ENCODE data around the gene TMEM121. TPM values are rescaled to one million over a fixed set of nuclear protein-coding genes. Genes with fewer than 3 reads are reported as not detected.

The TMEM121 gene
- total and polyA plus RNA-seq, 4 donors, result 0.33 to 1.5 (median 0.37) TPM; not detected in 1

DNA sequence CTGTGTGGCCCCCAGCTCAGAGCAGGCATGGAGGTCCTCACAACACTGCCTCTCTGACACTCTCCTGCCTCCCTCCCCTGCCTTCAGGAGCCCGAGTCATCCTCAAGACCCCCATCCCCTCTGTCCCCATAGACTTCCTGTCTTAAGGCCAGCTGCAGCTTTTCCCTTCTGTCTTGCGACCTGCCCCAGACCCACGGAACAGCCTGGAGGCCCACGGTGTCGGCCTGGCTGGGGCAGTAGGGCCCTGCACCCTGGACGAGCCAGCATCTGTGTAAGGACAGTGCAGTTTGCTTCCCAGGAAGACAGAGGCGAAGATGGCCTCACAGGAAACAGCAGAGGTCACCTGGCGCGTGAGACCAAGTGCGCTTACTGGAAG lies 25.7 kb upstream of the TMEM121 start:
- Histone ChIP-seq H3K27me3 (ENCODE audit: control insufficient read depth in 4 of 4, insufficient read depth in 4 of 4, low read length in 3 of 4) (no peaks in the 10 kb centered on the region), H3K9me3 (ENCODE audit: control insufficient read depth in 4 of 4, low read length in 3 of 4) (no peaks in the 10 kb centered on the region), H3K36me3 (ENCODE audit: control insufficient read depth in 4 of 4, insufficient read depth in 3 of 4, low read depth in 1 of 4, low read length in 3 of 4) (no peaks in the 10 kb centered on the region), H3K4me1 (ENCODE audit: control insufficient read depth in 4 of 4, insufficient read depth in 4 of 4, low read length in 3 of 4) (peaks cover 10 to 33% (median 21%) of the 10 kb centered on the region in 4 donors), H3K9ac (ENCODE audit: low read depth in 1 of 2, low read length in 2 of 2) (no peak overlapping the region), H3K27ac (ENCODE audit: low read depth in 1 of 2, low read length in 2 of 2) (no peak overlapping the region), H3K4me3 (ENCODE audit: low read depth in 1 of 3, low read length in 3 of 3) (no peak overlapping the region)
- DNase-seq (ENCODE audit: low spot score), result no peak
- TF ChIP-seq, protein P1, sequence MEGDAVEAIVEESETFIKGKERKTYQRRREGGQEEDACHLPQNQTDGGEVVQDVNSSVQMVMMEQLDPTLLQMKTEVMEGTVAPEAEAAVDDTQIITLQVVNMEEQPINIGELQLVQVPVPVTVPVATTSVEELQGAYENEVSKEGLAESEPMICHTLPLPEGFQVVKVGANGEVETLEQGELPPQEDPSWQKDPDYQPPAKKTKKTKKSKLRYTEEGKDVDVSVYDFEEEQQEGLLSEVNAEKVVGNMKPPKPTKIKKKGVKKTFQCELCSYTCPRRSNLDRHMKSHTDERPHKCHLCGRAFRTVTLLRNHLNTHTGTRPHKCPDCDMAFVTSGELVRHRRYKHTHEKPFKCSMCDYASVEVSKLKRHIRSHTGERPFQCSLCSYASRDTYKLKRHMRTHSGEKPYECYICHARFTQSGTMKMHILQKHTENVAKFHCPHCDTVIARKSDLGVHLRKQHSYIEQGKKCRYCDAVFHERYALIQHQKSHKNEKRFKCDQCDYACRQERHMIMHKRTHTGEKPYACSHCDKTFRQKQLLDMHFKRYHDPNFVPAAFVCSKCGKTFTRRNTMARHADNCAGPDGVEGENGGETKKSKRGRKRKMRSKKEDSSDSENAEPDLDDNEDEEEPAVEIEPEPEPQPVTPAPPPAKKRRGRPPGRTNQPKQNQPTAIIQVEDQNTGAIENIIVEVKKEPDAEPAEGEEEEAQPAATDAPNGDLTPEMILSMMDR (IDR thresholded peaks at IDR 0.05; ENCODE audit: low read depth, low read length, missing input control), result no peak
- no peak for TF ChIP-seq EGR1 (IDR thresholded peaks at IDR 0.05; ENCODE audit: low read depth in 2 of 2)
- no peak for TF ChIP-seq FOXA1 (IDR thresholded peaks at IDR 0.05)
- TF ChIP-seq YY1 (IDR thresholded peaks at IDR 0.05), result no peak
- WGBS, result 76% methylated on average over 10 of the region's 10 CpGs

DNA sequence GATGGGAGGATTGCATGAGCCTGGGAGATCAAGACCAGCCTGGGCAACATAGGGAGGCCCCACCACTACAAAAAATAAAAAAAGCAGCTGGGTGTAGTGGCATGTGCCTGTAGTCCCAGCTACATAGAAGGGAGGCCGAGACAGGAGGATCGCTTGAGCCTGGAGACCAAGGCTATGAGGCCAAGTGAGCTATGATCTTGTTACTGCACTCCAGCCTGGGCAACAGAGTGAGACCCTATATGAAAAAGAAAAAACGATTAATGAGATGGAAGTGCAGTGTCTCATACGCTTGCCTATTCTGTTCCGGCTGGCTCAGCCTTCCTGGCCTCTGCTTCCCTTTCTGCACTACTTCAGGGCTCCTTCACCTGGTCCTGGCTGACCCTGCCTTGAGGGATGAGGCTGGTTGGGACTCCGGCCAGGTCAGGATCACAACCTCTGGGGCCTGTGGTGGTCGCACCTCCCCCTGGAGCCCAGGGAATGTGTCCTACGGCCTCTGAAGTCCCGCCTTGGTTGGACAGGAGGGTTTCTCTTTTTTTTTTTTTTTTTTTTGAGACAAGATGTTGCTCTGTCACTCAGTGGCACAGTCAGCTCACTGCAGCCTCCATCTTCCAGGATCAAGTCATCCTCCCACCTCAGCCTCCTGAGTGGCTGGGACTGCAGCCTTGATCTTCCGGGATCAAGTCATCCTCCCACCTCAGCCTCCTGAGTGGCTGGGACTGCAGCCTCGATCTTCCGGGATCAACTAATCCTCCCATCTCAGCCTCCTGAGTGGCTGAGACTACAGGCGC lies 24.7 kb upstream of the TMEM121 start:
- WGBS, result 89% methylated on average over 13 of the region's 13 CpGs
- Histone ChIP-seq H3K4me1 (ENCODE audit: control insufficient read depth in 4 of 4, insufficient read depth in 4 of 4, low read length in 3 of 4) (peaks cover 6 to 25% (median 16%) of the 10 kb centered on the region in 4 donors), H3K36me3 (ENCODE audit: control insufficient read depth in 4 of 4, insufficient read depth in 3 of 4, low read depth in 1 of 4, low read length in 3 of 4) (no peaks in the 10 kb centered on the region), H3K27ac (ENCODE audit: low read depth in 1 of 2, low read length in 2 of 2) (no peak overlapping the region), H3K27me3 (ENCODE audit: control insufficient read depth in 4 of 4, insufficient read depth in 4 of 4, low read length in 3 of 4) (no peaks in the 10 kb centered on the region), H3K9ac (ENCODE audit: low read depth in 1 of 2, low read length in 2 of 2) (no peak overlapping the region), H3K4me3 (ENCODE audit: low read depth in 1 of 3, low read length in 3 of 3) (no peak overlapping the region), H3K9me3 (ENCODE audit: control insufficient read depth in 4 of 4, low read length in 3 of 4) (no peaks in the 10 kb centered on the region)
- TF ChIP-seq JUND (IDR thresholded peaks at IDR 0.05) (no peak), TAF1 (conservative IDR thresholded peaks at IDR 0.05) (no peak), HNF4G (IDR thresholded peaks at IDR 0.05) (no peak), NR2F2 (IDR thresholded peaks at IDR 0.05) (no peak), FOXA2 (IDR thresholded peaks at IDR 0.05) (no peak), SP1 (IDR thresholded peaks at IDR 0.05) (no peak), GABPA (IDR thresholded peaks at IDR 0.05 in 1 of 2, conservative IDR thresholded peaks at IDR 0.05 in 1 of 2) (no peak), EGR1 (IDR thresholded peaks at IDR 0.05; ENCODE audit: low read depth in 2 of 2) (no peak), FOXA1 (IDR thresholded peaks at IDR 0.05) (no peak), RAD21 (IDR thresholded peaks at IDR 0.05) (no peak), HNF4A (conservative IDR thresholded peaks at IDR 0.05) (no peak), RXRA (IDR thresholded peaks at IDR 0.05) (no peak), YY1 (IDR thresholded peaks at IDR 0.05) (no peak)
- TF ChIP-seq, protein P2, sequence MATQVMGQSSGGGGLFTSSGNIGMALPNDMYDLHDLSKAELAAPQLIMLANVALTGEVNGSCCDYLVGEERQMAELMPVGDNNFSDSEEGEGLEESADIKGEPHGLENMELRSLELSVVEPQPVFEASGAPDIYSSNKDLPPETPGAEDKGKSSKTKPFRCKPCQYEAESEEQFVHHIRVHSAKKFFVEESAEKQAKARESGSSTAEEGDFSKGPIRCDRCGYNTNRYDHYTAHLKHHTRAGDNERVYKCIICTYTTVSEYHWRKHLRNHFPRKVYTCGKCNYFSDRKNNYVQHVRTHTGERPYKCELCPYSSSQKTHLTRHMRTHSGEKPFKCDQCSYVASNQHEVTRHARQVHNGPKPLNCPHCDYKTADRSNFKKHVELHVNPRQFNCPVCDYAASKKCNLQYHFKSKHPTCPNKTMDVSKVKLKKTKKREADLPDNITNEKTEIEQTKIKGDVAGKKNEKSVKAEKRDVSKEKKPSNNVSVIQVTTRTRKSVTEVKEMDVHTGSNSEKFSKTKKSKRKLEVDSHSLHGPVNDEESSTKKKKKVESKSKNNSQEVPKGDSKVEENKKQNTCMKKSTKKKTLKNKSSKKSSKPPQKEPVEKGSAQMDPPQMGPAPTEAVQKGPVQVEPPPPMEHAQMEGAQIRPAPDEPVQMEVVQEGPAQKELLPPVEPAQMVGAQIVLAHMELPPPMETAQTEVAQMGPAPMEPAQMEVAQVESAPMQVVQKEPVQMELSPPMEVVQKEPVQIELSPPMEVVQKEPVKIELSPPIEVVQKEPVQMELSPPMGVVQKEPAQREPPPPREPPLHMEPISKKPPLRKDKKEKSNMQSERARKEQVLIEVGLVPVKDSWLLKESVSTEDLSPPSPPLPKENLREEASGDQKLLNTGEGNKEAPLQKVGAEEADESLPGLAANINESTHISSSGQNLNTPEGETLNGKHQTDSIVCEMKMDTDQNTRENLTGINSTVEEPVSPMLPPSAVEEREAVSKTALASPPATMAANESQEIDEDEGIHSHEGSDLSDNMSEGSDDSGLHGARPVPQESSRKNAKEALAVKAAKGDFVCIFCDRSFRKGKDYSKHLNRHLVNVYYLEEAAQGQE (IDR thresholded peaks at IDR 0.05), result no peak
- TF ChIP-seq, protein P3, sequence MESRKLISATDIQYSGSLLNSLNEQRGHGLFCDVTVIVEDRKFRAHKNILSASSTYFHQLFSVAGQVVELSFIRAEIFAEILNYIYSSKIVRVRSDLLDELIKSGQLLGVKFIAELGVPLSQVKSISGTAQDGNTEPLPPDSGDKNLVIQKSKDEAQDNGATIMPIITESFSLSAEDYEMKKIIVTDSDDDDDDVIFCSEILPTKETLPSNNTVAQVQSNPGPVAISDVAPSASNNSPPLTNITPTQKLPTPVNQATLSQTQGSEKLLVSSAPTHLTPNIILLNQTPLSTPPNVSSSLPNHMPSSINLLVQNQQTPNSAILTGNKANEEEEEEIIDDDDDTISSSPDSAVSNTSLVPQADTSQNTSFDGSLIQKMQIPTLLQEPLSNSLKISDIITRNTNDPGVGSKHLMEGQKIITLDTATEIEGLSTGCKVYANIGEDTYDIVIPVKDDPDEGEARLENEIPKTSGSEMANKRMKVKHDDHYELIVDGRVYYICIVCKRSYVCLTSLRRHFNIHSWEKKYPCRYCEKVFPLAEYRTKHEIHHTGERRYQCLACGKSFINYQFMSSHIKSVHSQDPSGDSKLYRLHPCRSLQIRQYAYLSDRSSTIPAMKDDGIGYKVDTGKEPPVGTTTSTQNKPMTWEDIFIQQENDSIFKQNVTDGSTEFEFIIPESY (IDR thresholded peaks at IDR 0.05), result no peak
- TF ChIP-seq, protein P4, sequence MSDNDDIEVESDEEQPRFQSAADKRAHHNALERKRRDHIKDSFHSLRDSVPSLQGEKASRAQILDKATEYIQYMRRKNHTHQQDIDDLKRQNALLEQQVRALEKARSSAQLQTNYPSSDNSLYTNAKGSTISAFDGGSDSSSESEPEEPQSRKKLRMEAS (IDR thresholded peaks at IDR 0.05), result no peak
- TF ChIP-seq, protein P1 (IDR thresholded peaks at IDR 0.05; ENCODE audit: low read depth, low read length, missing input control), result no peak
- TF ChIP-seq, protein P5, sequence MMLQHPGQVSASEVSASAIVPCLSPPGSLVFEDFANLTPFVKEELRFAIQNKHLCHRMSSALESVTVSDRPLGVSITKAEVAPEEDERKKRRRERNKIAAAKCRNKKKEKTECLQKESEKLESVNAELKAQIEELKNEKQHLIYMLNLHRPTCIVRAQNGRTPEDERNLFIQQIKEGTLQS (IDR thresholded peaks at IDR 0.05), result no peak
- DNase-seq (ENCODE audit: low spot score), result no peak
